Muscle layer of duodenum (tissue), 2 donors: Measurements from ENCODE around the gene FAM219A.
"Not testable (repeated sequence)": the region's sequence is repeated elsewhere in the genome, so short reads cannot be mapped to it uniquely, and the experiment has no call there.

ENCODE experiments used
- H3K27ac ChIP-seq: one replicate; pipeline ENCODE4 v1.7.0; 2013; ENCODE audit warnings: mild to moderate bottlenecking, low read length
- H3K27me3 ChIP-seq: one replicate; pipeline ENCODE4 v1.7.0; 2013; ENCODE audit warnings: low read depth, mild to moderate bottlenecking, control low read depth, low read length
- H3K36me3 ChIP-seq, 2 donors: one replicate each; pipeline ENCODE4 v1.7.0; 2013; ENCODE audit warnings: low read length in 2 of 2, control low read depth in 1 of 2, mild to moderate bottlenecking in 1 of 2; ENCODE audit not compliant: insufficient read depth in 2 of 2, control insufficient read depth in 1 of 2
- H3K4me1 ChIP-seq, 2 donors: one replicate each; pipeline ENCODE4 v1.7.0; 2013; ENCODE audit warnings: low read length in 2 of 2, mild to moderate bottlenecking in 2 of 2, control low read depth in 1 of 2, moderate library complexity in 1 of 2; ENCODE audit not compliant: insufficient read depth in 2 of 2, control insufficient read depth in 1 of 2
- H3K4me3 ChIP-seq, 2 donors: one replicate each; pipeline ENCODE4 v1.7.0; 2013; ENCODE audit warnings: low read length in 2 of 2, low read depth in 1 of 2, mild to moderate bottlenecking in 1 of 2
- H3K9me3 ChIP-seq, 2 donors: one replicate each; pipeline ENCODE4 v1.7.0; 2013; ENCODE audit warnings: low read length in 2 of 2, control low read depth in 1 of 2, mild to moderate bottlenecking in 1 of 2; ENCODE audit not compliant: control insufficient read depth in 1 of 2
- donor health status: healthy.

Gene FAM219A

DNA sequence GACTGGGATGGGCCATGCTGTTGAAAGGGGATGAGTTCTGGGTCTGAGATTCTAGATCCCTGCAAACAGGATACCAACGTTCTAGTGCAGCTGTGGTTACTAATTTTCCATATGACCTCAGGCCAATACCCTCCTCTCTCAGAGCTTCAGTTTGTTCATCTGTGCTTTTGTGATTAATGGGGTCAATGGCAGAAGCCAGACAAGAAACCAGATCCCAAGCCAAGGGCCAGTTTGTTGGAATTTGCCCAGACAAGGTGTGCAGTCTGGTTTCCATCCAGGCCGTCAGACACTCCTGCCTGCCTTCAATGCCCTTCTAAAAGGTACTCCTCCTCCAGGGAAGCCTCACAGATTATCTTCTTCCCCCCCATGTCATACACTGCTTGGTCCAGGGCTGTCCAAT lies 93.1 kb downstream of the FAM219A start:
- H3K4me1 ChIP-seq: peaks cover 0 to 13% of the 10 kb centered on the region in 2 donors
- H3K4me3 ChIP-seq: no peak overlapping the region
- no peaks in the 10 kb centered on the region for H3K36me3 ChIP-seq
- no peaks in the 10 kb centered on the region for H3K9me3 ChIP-seq
- no peak overlapping the region for H3K27ac ChIP-seq
- no peaks in the 10 kb centered on the region for H3K27me3 ChIP-seq

DNA sequence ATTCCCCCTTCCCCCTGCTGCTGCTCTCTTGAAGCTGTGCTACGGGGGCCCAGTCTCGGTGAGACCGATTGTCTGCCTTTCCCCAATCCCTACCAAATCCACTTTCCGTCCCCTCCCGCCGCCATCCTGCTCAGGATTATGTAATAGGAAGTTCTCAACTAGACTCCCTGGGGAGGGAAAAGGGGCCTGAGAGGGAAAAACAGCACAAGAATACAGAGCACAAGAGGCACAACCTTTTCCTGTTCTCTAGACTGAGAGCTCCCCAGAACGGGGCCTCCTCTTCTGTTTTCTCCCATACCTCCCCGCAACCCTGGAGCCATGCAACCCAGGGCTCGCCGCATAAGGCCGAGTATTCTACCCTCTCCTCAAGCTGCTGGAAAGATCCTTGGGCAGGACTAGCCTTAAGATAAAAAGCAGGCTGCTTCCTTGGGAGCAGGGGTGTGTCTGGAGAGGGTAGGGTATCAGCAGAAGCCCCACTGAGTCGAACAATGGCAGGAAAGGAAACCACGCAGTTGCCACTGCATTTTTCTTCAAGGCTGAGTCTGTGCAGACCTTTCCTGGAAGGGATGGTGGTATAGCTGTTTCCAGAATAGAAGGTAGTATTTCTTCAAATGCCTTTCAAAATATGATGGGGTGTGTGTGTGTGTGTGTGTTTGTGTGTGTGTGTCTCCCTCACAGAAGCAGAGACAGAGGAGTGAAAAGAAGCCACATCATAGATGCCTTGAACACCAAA lies 94.6 kb downstream of the FAM219A start:
- Histone ChIP-seq H3K9me3 (no peaks in the 10 kb centered on the region), H3K27me3 (no peaks in the 10 kb centered on the region), H3K4me1 (peaks cover 0 to 7% of the 10 kb centered on the region in 2 donors), H3K27ac (no peak overlapping the region), H3K4me3 (no peak overlapping the region), H3K36me3 (no peaks in the 10 kb centered on the region)

DNA sequence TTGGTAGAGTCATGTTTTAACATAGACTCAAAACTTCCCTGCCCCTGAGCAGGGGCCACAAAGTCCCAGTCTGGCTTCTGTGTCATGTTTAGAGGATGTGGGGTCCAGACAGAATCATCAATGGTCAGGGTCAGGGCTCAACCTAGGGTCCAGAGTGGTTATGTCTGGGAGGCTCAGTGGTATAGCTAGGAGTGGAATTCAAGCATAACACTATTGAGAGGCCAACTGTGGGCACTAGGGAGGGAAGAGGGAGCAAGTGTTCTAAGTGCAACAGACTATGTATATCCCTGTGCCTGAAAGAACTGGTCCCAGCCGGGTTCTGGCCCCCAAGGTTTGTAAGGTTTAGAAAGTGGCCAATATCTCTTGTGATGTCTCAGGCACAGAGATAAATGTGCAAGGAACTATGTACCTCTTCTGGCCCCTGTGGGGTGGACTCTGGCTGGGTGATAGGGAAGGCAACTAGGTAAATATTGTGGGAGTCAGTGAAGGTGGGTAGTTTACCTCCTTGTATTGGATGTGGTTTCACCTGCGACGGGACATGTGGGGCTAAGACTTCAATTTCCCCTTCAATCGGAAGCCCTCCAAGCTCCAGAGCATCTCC lies 95.7 kb downstream of the FAM219A start:
- peaks cover 0 to 7% of the 10 kb centered on the region in 2 donors for H3K4me1 ChIP-seq
- no peaks in the 10 kb centered on the region for H3K27me3 ChIP-seq
- no peak overlapping the region for H3K27ac ChIP-seq
- no peaks in the 10 kb centered on the region for H3K9me3 ChIP-seq
- no peaks in the 10 kb centered on the region for H3K36me3 ChIP-seq
- no peak overlapping the region for H3K4me3 ChIP-seq

DNA sequence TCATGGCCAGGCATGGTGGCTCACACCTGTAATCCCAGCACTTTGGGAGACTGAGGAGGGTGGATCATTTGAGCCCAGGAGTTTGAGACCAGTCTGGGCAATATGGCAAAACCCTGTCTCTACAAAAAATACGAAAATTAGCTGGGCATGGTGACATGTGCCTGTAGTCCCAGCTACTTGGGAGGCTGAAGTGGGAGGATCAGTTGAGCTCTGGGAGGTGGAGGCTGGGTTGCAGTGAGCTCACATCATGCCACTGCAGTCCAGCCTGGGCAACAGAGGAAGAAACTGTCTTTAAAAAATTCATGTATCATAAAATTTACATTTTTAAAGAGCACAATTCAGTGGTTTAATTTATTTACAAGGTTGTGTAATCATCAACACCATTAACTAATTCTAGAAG lies 105.4 kb downstream of the FAM219A start:
- not testable (repeated sequence) for H3K27me3 ChIP-seq, H3K36me3 ChIP-seq, H3K27ac ChIP-seq, H3K4me3 ChIP-seq, H3K9me3 ChIP-seq, H3K4me1 ChIP-seq

DNA sequence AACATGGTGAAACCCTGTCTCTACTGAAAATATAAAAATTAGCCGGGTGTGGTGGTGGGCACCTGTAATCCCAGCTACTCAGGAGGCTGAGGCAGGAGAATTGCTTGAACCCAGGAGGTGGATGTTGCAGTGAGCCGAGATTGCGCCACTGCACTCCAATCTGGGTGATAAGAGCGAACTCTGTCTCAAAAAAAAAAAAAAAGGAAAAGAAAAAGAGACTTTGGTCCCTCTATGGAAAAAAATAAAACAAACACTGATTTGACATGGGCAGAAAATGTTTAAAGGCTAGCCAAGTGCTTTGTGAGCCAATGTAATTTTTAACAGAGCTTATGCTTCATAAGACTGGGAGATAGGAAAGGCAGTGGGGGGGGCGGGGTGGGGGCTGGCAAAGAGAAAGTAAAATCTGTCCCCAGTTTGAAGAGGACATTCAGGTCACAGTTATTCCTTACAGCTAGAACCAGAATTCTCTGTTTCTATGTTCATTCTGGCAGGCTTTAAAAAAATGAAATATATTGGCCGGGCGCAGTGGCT lies 106.2 kb downstream of the FAM219A start:
- H3K36me3 ChIP-seq, H3K27ac ChIP-seq: not testable (repeated sequence)

DNA sequence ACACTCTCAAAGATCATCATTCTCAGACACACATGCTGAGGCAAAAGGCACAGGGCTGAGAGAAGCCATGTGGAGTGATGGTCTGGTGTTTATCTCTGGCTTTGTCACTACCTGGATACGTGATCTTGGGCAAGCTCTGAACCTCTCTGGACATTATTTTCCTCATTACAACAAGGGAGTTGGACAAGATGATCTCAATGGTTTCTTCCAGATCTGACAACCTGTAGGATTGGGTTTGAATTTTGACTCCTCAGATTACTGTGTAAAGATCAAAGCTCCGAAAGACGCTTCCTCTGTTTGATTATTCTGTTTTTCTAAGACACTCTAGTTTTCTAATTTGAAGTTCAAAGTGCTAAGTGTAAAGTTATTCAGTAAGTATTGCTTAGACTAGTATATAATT lies 109.0 kb downstream of the FAM219A start:
- no peaks in the 10 kb centered on the region for H3K9me3 ChIP-seq
- no peak overlapping the region for H3K27ac ChIP-seq
- H3K4me3 ChIP-seq: no peak overlapping the region
- H3K4me1 ChIP-seq: peaks cover 4 to 28% of the 10 kb centered on the region in 2 donors
- H3K27me3 ChIP-seq: no peaks in the 10 kb centered on the region
- H3K36me3 ChIP-seq: no peaks in the 10 kb centered on the region

More for the DNA sequence above, 106.2 kb downstream of the FAM219A start:
- not testable (repeated sequence) for H3K27me3 ChIP-seq, H3K4me1 ChIP-seq, H3K9me3 ChIP-seq, H3K4me3 ChIP-seq
